Stimulated activated naive CD8-positive, alpha-beta T cell treated with anti-CD3 and anti-CD28 coated beads, Interleukin-15, Interleukin-2, amounts not matched to agents 100 ng/mL and 50 ng/mL, for 24 hours (primary cell): ENCODE results near the gene KRT6C.

Experiments used
- H3K27ac Mint-ChIP-seq: one replicate; pipeline ENCODE4 v1.8.0; 2021; ENCODE audit warnings: mild to moderate bottlenecking, mixed read lengths
- H3K27me3 Mint-ChIP-seq: one replicate; pipeline ENCODE4 v1.8.0; 2021; ENCODE audit warnings: mixed read lengths
- H3K36me3 Mint-ChIP-seq: one replicate; pipeline ENCODE4 v1.8.0; 2021; ENCODE audit warnings: low read depth, mixed read lengths
- H3K4me1 Mint-ChIP-seq: one replicate; pipeline ENCODE4 v1.8.0; 2021; ENCODE audit warnings: low read depth, mixed read lengths
- H3K4me3 Mint-ChIP-seq: one replicate; pipeline ENCODE4 v1.8.0; 2021; ENCODE audit warnings: mild to moderate bottlenecking, mixed read lengths
- H3K9me3 Mint-ChIP-seq: one replicate; pipeline ENCODE4 v1.8.0; 2021; ENCODE audit warnings: mixed read lengths

Gene KRT6C

GRCh38 chr12:52419656-52420055 is 53.9 kb downstream of the KRT6C start:
- Mint-ChIP-seq H3K4me3 (no peak overlapping the region), H3K36me3 (no peaks in the 10 kb centered on the region), H3K27ac (no peak overlapping the region), H3K9me3 (no peaks in the 10 kb centered on the region), H3K4me1 (peaks cover 7% of the 10 kb centered on the region), H3K27me3 (peaks cover 17% of the 10 kb centered on the region)

- Mint-ChIP-seq H3K36me3 (no peaks in the 10 kb centered on the region), H3K9me3 (no peaks in the 10 kb centered on the region), H3K27ac (no peak overlapping the region), H3K4me1 (peaks cover 7% of the 10 kb centered on the region), H3K4me3 (no peak overlapping the region), H3K27me3 (peaks cover 17% of the 10 kb centered on the region)
Measured at GRCh38 chr12:52418576-52419110, 55.0 kb downstream of the KRT6C start.
